ENCODE data around the gene EPS15. TPM values are rescaled to one million over a fixed set of nuclear protein-coding genes. Genes with fewer than 3 reads are reported as not detected.

EPS15 gene
- total RNA-seq, 1 experiment from 2014 or later: 37.1 TPM

DNA sequence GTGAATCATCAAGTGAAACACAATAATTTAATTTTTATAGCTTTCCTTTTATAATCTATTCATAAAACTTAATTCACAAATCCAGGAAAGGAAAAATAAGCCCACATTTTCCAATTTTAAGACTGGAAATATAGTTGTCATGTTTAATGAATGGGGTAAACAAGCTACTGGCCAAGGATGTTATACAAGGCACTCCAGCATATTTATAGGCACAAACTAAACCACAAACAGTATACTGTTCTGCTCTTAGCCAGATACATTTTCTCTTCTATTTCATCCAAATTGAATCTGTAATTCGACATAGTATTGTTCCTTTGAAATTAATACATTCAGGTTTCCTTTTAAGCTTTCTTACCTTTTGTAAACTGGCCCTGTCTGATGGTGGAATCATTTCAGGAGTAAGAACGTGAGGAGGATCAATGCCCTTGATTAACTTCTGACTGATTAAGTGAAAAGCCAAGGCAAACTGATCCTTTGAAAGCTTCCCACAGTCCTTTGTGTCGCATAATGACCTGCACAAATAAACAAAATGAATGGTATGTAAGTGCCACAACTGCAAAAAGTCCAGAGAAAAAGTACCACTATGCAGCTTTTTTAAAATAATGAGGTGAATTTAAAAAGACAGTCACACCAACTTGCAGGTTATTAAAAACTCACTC is 74.4 kb downstream of the EPS15 start:
- peaks cover 11% of the 10 kb centered on the region for H3K36me3 Mint-ChIP-seq
- ATAC-seq (no peak), DNase-seq (ENCODE audit: low spot score) (no peak)
- H3K4me3 Mint-ChIP-seq: no peak overlapping the region
- CTCF ChIA-PET: no interaction called here
- TF ChIP-seq PRRX2 (CRISPR knock-in tag; IDR thresholded peaks at IDR 0.05): no peak
- TF ChIP-seq, protein P1, sequence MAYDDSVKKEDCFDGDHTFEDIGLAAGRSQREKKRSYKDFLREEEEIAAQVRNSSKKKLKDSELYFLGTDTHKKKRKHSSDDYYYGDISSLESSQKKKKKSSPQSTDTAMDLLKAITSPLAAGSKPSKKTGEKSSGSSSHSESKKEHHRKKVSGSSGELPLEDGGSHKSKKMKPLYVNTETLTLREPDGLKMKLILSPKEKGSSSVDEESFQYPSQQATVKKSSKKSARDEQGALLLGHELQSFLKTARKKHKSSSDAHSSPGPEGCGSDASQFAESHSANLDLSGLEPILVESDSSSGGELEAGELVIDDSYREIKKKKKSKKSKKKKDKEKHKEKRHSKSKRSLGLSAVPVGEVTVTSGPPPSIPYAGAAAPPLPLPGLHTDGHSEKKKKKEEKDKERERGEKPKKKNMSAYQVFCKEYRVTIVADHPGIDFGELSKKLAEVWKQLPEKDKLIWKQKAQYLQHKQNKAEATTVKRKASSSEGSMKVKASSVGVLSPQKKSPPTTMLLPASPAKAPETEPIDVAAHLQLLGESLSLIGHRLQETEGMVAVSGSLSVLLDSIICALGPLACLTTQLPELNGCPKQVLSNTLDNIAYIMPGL (CRISPR knock-in tag; IDR thresholded peaks at IDR 0.05): no peak
- TF ChIP-seq ZNF232 (CRISPR knock-in tag; IDR thresholded peaks at IDR 0.05): no peak
- no peak for TF ChIP-seq AFF4 (CRISPR knock-in tag; IDR thresholded peaks at IDR 0.05; ENCODE audit: borderline replicate concordance)
- H3K27ac Mint-ChIP-seq: no peak overlapping the region
- H3K4me1 Mint-ChIP-seq: no peaks in the 10 kb centered on the region
- H3K27me3 Mint-ChIP-seq (ENCODE audit: low read depth): no peaks in the 10 kb centered on the region
- POLR2A ChIA-PET: interaction anchor here (0.6 to 1.1 kb wide), 2 partner anchors 21 to 1420 kb away, joined by 3 to 9 read pairs; no protein-coding TSS in a partner anchor
- no peaks in the 10 kb centered on the region for H3K9me3 Mint-ChIP-seq

DNA sequence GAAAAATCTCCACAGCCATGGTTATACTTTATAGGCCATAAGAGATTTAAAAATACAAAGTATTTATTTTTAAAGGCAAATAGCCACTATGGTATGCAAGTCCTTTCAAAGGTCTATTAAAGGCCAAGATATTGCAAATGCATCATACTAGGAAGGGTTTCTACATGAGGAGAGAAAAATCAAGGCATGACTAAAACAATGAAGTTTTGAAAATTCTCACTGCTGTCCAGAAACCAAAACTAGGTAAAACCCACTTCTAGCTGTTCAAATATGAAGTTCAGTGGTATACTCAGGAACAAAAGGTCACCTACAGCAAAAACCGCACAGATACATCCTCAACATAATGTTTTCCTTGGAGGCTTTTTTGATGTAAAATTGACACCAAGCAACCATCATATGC is 75.0 kb downstream of the EPS15 start:
- ChIA-PET CTCF (no interaction called here), POLR2A (interaction anchor here (1.1 kb wide), 1 partner anchor 21 kb away, joined by 3 read pairs; no protein-coding TSS in a partner anchor)
- no peak overlapping the region for H3K4me3 Mint-ChIP-seq
- no peak for DNase-seq (ENCODE audit: low spot score)
- H3K27ac Mint-ChIP-seq: no peak overlapping the region
- H3K36me3 Mint-ChIP-seq: peaks cover 11% of the 10 kb centered on the region
- H3K27me3 Mint-ChIP-seq (ENCODE audit: low read depth): no peaks in the 10 kb centered on the region
- no peak for ATAC-seq
- no peaks in the 10 kb centered on the region for H3K4me1 Mint-ChIP-seq
- H3K9me3 Mint-ChIP-seq: no peaks in the 10 kb centered on the region
- no peak for TF ChIP-seq SMAD3 (CRISPR knock-in tag; IDR thresholded peaks at IDR 0.05; ENCODE audit: borderline replicate concordance)
- no peak for TF ChIP-seq ZNF219 (CRISPR knock-in tag; IDR thresholded peaks at IDR 0.05; ENCODE audit: borderline replicate concordance)
- no peak for TF ChIP-seq ZNF232 (CRISPR knock-in tag; IDR thresholded peaks at IDR 0.05)
- TF ChIP-seq NFATC4 (CRISPR knock-in tag; IDR thresholded peaks at IDR 0.05): no peak
- no peak for TF ChIP-seq CREM (CRISPR knock-in tag; IDR thresholded peaks at IDR 0.05)
- TF ChIP-seq ARID4B (CRISPR knock-in tag; IDR thresholded peaks at IDR 0.05; ENCODE audit: borderline replicate concordance): no peak
- TF ChIP-seq RORB (CRISPR knock-in tag; IDR thresholded peaks at IDR 0.05): no peak
- TF ChIP-seq ESRRA (CRISPR knock-in tag; IDR thresholded peaks at IDR 0.05; ENCODE audit: borderline replicate concordance): no peak
- TF ChIP-seq, protein P2, sequence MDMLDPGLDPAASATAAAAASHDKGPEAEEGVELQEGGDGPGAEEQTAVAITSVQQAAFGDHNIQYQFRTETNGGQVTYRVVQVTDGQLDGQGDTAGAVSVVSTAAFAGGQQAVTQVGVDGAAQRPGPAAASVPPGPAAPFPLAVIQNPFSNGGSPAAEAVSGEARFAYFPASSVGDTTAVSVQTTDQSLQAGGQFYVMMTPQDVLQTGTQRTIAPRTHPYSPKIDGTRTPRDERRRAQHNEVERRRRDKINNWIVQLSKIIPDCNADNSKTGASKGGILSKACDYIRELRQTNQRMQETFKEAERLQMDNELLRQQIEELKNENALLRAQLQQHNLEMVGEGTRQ (CRISPR knock-in tag; IDR thresholded peaks at IDR 0.05): no peak
- TF ChIP-seq ZNF416 (CRISPR knock-in tag; IDR thresholded peaks at IDR 0.05): no peak
- TF ChIP-seq, protein P3, sequence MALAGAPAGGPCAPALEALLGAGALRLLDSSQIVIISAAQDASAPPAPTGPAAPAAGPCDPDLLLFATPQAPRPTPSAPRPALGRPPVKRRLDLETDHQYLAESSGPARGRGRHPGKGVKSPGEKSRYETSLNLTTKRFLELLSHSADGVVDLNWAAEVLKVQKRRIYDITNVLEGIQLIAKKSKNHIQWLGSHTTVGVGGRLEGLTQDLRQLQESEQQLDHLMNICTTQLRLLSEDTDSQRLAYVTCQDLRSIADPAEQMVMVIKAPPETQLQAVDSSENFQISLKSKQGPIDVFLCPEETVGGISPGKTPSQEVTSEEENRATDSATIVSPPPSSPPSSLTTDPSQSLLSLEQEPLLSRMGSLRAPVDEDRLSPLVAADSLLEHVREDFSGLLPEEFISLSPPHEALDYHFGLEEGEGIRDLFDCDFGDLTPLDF (CRISPR knock-in tag; IDR thresholded peaks at IDR 0.05): no peak
- TF ChIP-seq, protein P4, sequence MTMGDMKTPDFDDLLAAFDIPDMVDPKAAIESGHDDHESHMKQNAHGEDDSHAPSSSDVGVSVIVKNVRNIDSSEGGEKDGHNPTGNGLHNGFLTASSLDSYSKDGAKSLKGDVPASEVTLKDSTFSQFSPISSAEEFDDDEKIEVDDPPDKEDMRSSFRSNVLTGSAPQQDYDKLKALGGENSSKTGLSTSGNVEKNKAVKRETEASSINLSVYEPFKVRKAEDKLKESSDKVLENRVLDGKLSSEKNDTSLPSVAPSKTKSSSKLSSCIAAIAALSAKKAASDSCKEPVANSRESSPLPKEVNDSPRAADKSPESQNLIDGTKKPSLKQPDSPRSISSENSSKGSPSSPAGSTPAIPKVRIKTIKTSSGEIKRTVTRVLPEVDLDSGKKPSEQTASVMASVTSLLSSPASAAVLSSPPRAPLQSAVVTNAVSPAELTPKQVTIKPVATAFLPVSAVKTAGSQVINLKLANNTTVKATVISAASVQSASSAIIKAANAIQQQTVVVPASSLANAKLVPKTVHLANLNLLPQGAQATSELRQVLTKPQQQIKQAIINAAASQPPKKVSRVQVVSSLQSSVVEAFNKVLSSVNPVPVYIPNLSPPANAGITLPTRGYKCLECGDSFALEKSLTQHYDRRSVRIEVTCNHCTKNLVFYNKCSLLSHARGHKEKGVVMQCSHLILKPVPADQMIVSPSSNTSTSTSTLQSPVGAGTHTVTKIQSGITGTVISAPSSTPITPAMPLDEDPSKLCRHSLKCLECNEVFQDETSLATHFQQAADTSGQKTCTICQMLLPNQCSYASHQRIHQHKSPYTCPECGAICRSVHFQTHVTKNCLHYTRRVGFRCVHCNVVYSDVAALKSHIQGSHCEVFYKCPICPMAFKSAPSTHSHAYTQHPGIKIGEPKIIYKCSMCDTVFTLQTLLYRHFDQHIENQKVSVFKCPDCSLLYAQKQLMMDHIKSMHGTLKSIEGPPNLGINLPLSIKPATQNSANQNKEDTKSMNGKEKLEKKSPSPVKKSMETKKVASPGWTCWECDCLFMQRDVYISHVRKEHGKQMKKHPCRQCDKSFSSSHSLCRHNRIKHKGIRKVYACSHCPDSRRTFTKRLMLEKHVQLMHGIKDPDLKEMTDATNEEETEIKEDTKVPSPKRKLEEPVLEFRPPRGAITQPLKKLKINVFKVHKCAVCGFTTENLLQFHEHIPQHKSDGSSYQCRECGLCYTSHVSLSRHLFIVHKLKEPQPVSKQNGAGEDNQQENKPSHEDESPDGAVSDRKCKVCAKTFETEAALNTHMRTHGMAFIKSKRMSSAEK (CRISPR knock-in tag; IDR thresholded peaks at IDR 0.05; ENCODE audit: borderline replicate concordance): no peak
- TF ChIP-seq GTF2I (CRISPR knock-in tag; conservative IDR thresholded peaks at IDR 0.05): no peak
- TF ChIP-seq GRHL2 (CRISPR knock-in tag; IDR thresholded peaks at IDR 0.05; ENCODE audit: insufficient replicate concordance, severe bottlenecking): no peak
- TF ChIP-seq MXD4 (CRISPR knock-in tag; IDR thresholded peaks at IDR 0.05; ENCODE audit: borderline replicate concordance): no peak
